Endothelial cell of hepatic sinusoid (primary cell): ENCODE data around the gene IKZF1.

Source experiments
- in situ Hi-C: cut with HindIII; loops from 2 replicates; pipeline ENCODE4 v1.10.0; 2017; ENCODE audit warnings: low sequenced_read_pairs

The IKZF1 gene

GRCh38 chr7:50282813-50283605 is 21.5 kb upstream of the IKZF1 start:
- in situ Hi-C loops: no loop called here

- in situ Hi-C loops: no loop called here
Observed at GRCh38 chr7:50283731-50284130, 20.8 kb upstream of the IKZF1 start.

- in situ Hi-C loops: no loop called here
Observed at GRCh38 chr7:50284296-50284695, 20.2 kb upstream of the IKZF1 start.

GRCh38 chr7:50285269-50285668 is 19.2 kb upstream of the IKZF1 start:
- in situ Hi-C loops: no loop called here

- in situ Hi-C loops: no loop called here
Observed at GRCh38 chr7:50287129-50287528, 17.4 kb upstream of the IKZF1 start.

GRCh38 chr7:50292165-50292757 is 12.3 kb upstream of the IKZF1 start:
- in situ Hi-C loops: no loop called here

- in situ Hi-C loops: no loop called here
Observed at GRCh38 chr7:50292763-50293162, 11.8 kb upstream of the IKZF1 start.

GRCh38 chr7:50293509-50294179 is 10.9 kb upstream of the IKZF1 start:
- in situ Hi-C loops: no loop called here

GRCh38 chr7:50295133-50295532 is 9.4 kb upstream of the IKZF1 start:
- in situ Hi-C loops: no loop called here

GRCh38 chr7:50296799-50297198 is 7.7 kb upstream of the IKZF1 start:
- in situ Hi-C loops: no loop called here

GRCh38 chr7:50298811-50299562 is 5.5 kb upstream of the IKZF1 start:
- in situ Hi-C loops: no loop called here

GRCh38 chr7:50300336-50300735 is 4.2 kb upstream of the IKZF1 start:
- in situ Hi-C loops: no loop called here

- in situ Hi-C loops: no loop called here
Observed at GRCh38 chr7:50302486-50303334, 1.8 kb upstream of the IKZF1 start.

- in situ Hi-C loops: no loop called here
Observed at GRCh38 chr7:50303335-50304128, 984 bp upstream of the IKZF1 start.

- in situ Hi-C loops: no loop called here
Observed at GRCh38 chr7:50304911-50305582, 531 bp downstream of the IKZF1 start.

GRCh38 chr7:50305583-50306493 is 1.3 kb downstream of the IKZF1 start:
- in situ Hi-C loops: no loop called here

- in situ Hi-C loops: no loop called here
Observed at GRCh38 chr7:50306494-50307367, 2.2 kb downstream of the IKZF1 start.
